HL-60 (cell line): ENCODE data around the gene TTC21A.
A peak's percentile ranks its signal among the peaks of the same experiment; 100 is the strongest.

Source experiments
- DNase-seq, 2 experiments: peaks; one replicate each; pipeline ENCODE4 v3.0.0-alpha.2; 2010 to 2020; ENCODE audit warnings: low read depth in 1 of 2, low spot score in 1 of 2
- H3K27ac ChIP-seq: fragments of 250-450 bp; sonication (Bioruptor Pico); replicated peaks from 2 replicates; pipeline ENCODE4 v1.5.1; 2020; ENCODE audit warnings: mild to moderate bottlenecking, moderate library complexity
- H3K27me3 ChIP-seq: fragments of 250-450 bp; sonication (Bioruptor Pico); 2 replicates; pipeline ENCODE4 v1.5.1; 2021; ENCODE audit warnings: mild to moderate bottlenecking, moderate library complexity; ENCODE audit not compliant: insufficient read depth, poor library complexity, severe bottlenecking
- H3K4me3 ChIP-seq: replicated peaks from 2 replicates; pipeline ENCODE4 v1.5.1; 2011; ENCODE audit warnings: mild to moderate bottlenecking, control low read depth, low read length; ENCODE audit not compliant: insufficient read depth
- CTCF ChIP-seq: IDR thresholded peaks from one replicate; pipeline ENCODE4 v1.5.1; 2011; ENCODE audit warnings: low read length, control low read depth, inconsistent platforms; ENCODE audit not compliant: insufficient read depth
- GABPA ChIP-seq: IDR thresholded peaks from 2 replicates; pipeline ENCODE4 v1.6.1; 2012; ENCODE audit warnings: low read depth
- POLR2AphosphoS5 ChIP-seq: IDR thresholded peaks from 2 replicates; pipeline ENCODE4 v1.6.1; 2012; ENCODE audit warnings: low read depth
- REST ChIP-seq: IDR thresholded peaks from 2 replicates; pipeline ENCODE4 v1.6.1; 2012; ENCODE audit warnings: low read depth; ENCODE audit not compliant: insufficient replicate concordance
- SPI1 ChIP-seq: IDR thresholded peaks from 2 replicates; pipeline ENCODE4 v1.6.1; 2012; ENCODE audit warnings: low read depth, mild to moderate bottlenecking, borderline replicate concordance

TTC21A gene

GRCh38 chr3:39180183-39180545 is 72.7 kb downstream of the TTC21A start:
- Histone ChIP-seq H3K4me3 (no peak overlapping the region), H3K27me3 (no peaks in the 10 kb centered on the region), H3K27ac (no peak overlapping the region)
- TF ChIP-seq REST (no peak), POLR2AphosphoS5 (no peak), GABPA (no peak), CTCF (no peak), SPI1 (no peak)
- no peak for DNase-seq

- Histone ChIP-seq H3K4me3 (peak overlapping the region; percentile 14), H3K27ac (no peak overlapping the region), H3K27me3 (no peaks in the 10 kb centered on the region)
- TF ChIP-seq CTCF = no peak
- TF ChIP-seq GABPA = no peak
- no peak for TF ChIP-seq POLR2AphosphoS5
- TF ChIP-seq REST = no peak
- no peak for TF ChIP-seq SPI1
- peak; percentile 65 to 68 for DNase-seq
Observed at GRCh38 chr3:39180546-39181346, 73.3 kb downstream of the TTC21A start.

DNA sequence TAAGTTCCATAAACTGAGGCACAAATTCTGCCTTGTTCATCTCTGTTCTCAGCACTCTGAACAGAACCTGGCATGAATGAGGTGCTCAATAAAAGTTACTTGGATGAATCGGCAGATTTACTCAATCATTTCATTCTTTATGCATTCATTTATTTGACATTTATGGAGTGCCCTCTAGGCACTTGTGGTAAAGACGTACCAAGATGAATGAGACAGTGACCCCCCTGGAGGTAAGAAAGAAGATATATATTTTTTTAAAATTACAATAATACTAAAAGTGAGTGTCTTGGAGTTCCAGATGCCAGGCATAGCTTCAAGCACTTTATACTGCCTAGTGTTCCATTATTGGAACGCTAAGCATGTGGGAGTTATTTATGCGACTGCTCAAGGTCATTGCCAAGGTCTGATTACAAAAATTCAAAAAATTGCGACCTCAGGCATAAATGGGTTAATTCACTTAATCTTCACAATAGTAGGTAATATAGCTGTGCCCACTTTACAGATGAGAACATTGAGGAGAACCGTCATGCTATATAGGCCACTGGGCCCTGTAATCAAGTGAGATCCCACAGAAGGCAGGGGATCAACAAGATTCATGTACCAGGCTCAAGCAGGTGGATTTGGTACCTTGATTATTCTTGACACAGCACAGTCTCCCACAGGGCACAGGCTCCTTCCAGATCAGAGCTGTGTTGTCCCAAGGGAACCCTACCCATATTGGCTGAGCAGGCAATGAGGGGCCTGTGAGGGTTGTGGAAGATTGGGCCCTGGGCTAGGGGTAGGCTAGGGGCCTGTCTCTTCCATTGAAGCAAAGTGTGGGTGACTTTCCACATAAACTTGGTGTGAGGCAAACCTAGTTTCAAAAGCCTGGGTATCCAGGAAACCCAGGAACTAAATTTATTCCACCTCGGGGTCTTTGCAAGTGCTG is 74.2 kb downstream of the TTC21A start:
- H3K27ac ChIP-seq = no peak overlapping the region
- no peak for DNase-seq
- no peak overlapping the region for H3K4me3 ChIP-seq
- no peak for TF ChIP-seq CTCF
- TF ChIP-seq POLR2AphosphoS5 = no peak
- TF ChIP-seq REST = no peak
- no peak for TF ChIP-seq SPI1
- no peak for TF ChIP-seq GABPA
- H3K27me3 ChIP-seq = no peaks in the 10 kb centered on the region
